ENCODE measurements around the gene CABCOCO1. TPM values are rescaled to one million over a fixed set of nuclear protein-coding genes. Genes with fewer than 3 reads are reported as not detected.

The CABCOCO1 gene
- total RNA-seq, 2 donors from 2014 or later, result not detected

DNA sequence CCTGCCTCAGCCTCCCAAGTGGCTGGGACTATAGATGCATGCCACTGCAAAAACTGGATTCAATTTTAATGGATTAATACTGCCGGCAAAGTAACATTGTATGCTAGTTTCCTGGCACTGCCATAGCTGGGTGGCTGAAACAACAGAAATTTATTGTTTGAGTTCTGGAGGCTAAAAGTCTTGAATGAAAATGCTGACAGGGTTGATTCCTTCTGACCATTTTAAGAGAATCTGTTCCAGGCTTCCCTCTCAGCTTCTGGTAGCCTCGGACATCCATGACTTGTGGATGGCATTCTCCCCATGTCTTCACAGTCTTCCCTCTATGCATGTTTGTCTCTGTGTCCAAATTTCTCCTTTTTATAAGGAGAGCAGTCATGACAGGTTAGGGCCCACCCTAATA lies 151.4 kb downstream of the CABCOCO1 start:
- no peaks in the 10 kb centered on the region for H3K9me3 ChIP-seq (ENCODE audit: control insufficient read depth, low read length, poor library complexity, severe bottlenecking)
- H3K27ac Mint-ChIP-seq, result no peak overlapping the region
- H3K4me3 Mint-ChIP-seq, result no peak overlapping the region
- ATAC-seq, result no peak
- H3K4me1 Mint-ChIP-seq, result no peaks in the 10 kb centered on the region
- peaks cover 5% of the 10 kb centered on the region for H3K27me3 Mint-ChIP-seq
- H3K36me3 Mint-ChIP-seq (ENCODE audit: low read depth), result no peaks in the 10 kb centered on the region
- no peak for DNase-seq

DNA sequence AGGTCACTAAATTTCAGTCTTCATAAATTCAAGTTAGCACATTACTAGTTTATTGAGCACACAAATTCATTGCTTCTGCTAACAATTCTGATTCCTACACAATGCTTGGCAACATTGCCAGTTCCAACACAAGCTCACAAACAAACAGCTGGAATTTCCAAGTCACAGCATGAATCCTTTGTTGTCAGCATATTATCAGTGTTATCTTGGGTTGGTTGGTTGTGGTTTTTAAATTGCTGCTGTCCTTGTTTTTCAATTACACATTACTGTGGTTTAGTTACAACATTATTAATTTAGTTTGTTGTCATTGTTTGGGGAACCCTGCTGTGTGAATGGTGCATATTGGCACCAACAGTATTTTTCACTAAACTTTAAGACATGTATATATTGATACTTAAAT lies 152.8 kb downstream of the CABCOCO1 start:
- peaks cover 9% of the 10 kb centered on the region for H3K27me3 Mint-ChIP-seq
- DNase-seq, result no peak
- H3K9me3 ChIP-seq (ENCODE audit: control insufficient read depth, low read length, poor library complexity, severe bottlenecking), result no peaks in the 10 kb centered on the region
- no peaks in the 10 kb centered on the region for H3K4me1 Mint-ChIP-seq
- H3K36me3 Mint-ChIP-seq (ENCODE audit: low read depth), result no peaks in the 10 kb centered on the region
- ATAC-seq, result no peak
- no peak overlapping the region for H3K27ac Mint-ChIP-seq
- H3K4me3 Mint-ChIP-seq, result no peak overlapping the region

Other genes with a start within 250 kb of the CABCOCO1 start
- not detected for gene TMEM26, start 209.5 kb upstream of the CABCOCO1 start, total RNA-seq
- 10 to 100 TPM; 58.2 to 67.6 TPM for gene ARID5B, start 238.8 kb downstream of the CABCOCO1 start, total RNA-seq

Measured in T-helper 17 cell (primary cell).